ENCODE results near the gene ZNF441.

ZNF441 gene

GRCh38 chr19:11787536-11787935 lies 20.7 kb downstream of the ZNF441 start:
- H3K9me3 ChIP-seq (ENCODE audit: control extremely low read depth in 1 of 5, control insufficient read depth in 4 of 5, insufficient read depth in 2 of 5, low read depth in 1 of 5, low read length in 4 of 5), result peaks cover 0 to 51% (median 22%) of the 10 kb centered on the region in 5 experiments
- ChIA-PET CTCF (interaction anchor here (1.0 kb wide), 1 partner anchor 14 kb away, joined by 3 read pairs; no protein-coding TSS in a partner anchor), POLR2A (no interaction called here)
- WGBS (ENCODE audit: insufficient coverage), result 83% methylated on average over 2 of the region's 3 CpGs
- no peak overlapping the region for H3K27ac ChIP-seq (ENCODE audit: insufficient read depth in 1 of 2, low read depth in 1 of 2, low read length in 2 of 2, poor library complexity in 1 of 2, severe bottlenecking in 2 of 2)
- no peak overlapping the region for H3K4me3 ChIP-seq (ENCODE audit: control insufficient read depth in 1 of 7, extremely low read depth in 1 of 7, insufficient read depth in 4 of 7, low read depth in 2 of 7, low read length in 6 of 7)
- no peaks in the 10 kb centered on the region for H3K4me1 ChIP-seq (ENCODE audit: control extremely low read depth in 1 of 4, control insufficient read depth in 4 of 4, insufficient read depth in 4 of 4, low read length in 3 of 4)
- H3K36me3 ChIP-seq (ENCODE audit: control insufficient read depth in 4 of 4, insufficient read depth in 4 of 4, low read length in 3 of 4), result peaks cover 0 to 5% (median 2%) of the 10 kb centered on the region in 4 experiments
- DNase-seq, result no peak
- H3K27me3 ChIP-seq (replicated peaks in 2 of 5; ENCODE audit: control insufficient read depth in 4 of 5, insufficient read depth in 5 of 5, low read length in 4 of 5), result no peaks in the 10 kb centered on the region

GRCh38 chr19:11792942-11793341 lies 26.1 kb downstream of the ZNF441 start:
- ChIA-PET CTCF (no interaction called here), POLR2A (interaction anchor here (0.6 kb wide), 1 partner anchor 477 kb away, joined by 4 read pairs; no protein-coding TSS in a partner anchor)
- Histone ChIP-seq H3K9me3 (ENCODE audit: control extremely low read depth in 1 of 5, control insufficient read depth in 4 of 5, insufficient read depth in 2 of 5, low read depth in 1 of 5, low read length in 4 of 5) (peaks cover 0 to 13% (median 2%) of the 10 kb centered on the region in 5 experiments), H3K27me3 (replicated peaks in 2 of 5; ENCODE audit: control insufficient read depth in 4 of 5, insufficient read depth in 5 of 5, low read length in 4 of 5) (no peaks in the 10 kb centered on the region), H3K36me3 (ENCODE audit: control insufficient read depth in 4 of 4, insufficient read depth in 4 of 4, low read length in 3 of 4) (no peaks in the 10 kb centered on the region), H3K27ac (ENCODE audit: insufficient read depth in 1 of 2, low read depth in 1 of 2, low read length in 2 of 2, poor library complexity in 1 of 2, severe bottlenecking in 2 of 2) (no peak overlapping the region), H3K4me3 (ENCODE audit: control insufficient read depth in 1 of 7, extremely low read depth in 1 of 7, insufficient read depth in 4 of 7, low read depth in 2 of 7, low read length in 6 of 7) (no peak overlapping the region), H3K4me1 (ENCODE audit: control extremely low read depth in 1 of 4, control insufficient read depth in 4 of 4, insufficient read depth in 4 of 4, low read length in 3 of 4) (peaks cover 0 to 9% (median 7%) of the 10 kb centered on the region in 4 experiments)
- DNase-seq, result no peak

GRCh38 chr19:11797491-11797890 lies 30.7 kb downstream of the ZNF441 start:
- ChIA-PET POLR2A (interaction anchor here (0.6 to 1.8 kb wide), 4 partner anchors 16 to 1050 kb away, joined by 3 to 6 read pairs (median 5); partner anchors contain the start of genes ZNF440 and ZNF700), CTCF (interaction anchor here (0.6 to 3.1 kb wide), 29 partner anchors 10 to 877 kb away, joined by 3 to 33 read pairs (median 4); partner anchors contain the start of genes ZNF20, ZNF439, ZNF440 and ZNF69)
- peak; percentile 88 to 92 (median 90) for DNase-seq
- WGBS (ENCODE audit: insufficient coverage), result 22% methylated on average over 4 of the region's 8 CpGs
- H3K4me3 ChIP-seq (ENCODE audit: control insufficient read depth in 1 of 7, extremely low read depth in 1 of 7, insufficient read depth in 4 of 7, low read depth in 2 of 7, low read length in 6 of 7), result peak overlapping the region in 5 of 7 experiments; percentile 3 to 95 (median 86)
- H3K27ac ChIP-seq (ENCODE audit: insufficient read depth in 1 of 2, low read depth in 1 of 2, low read length in 2 of 2, poor library complexity in 1 of 2, severe bottlenecking in 2 of 2), result no peak overlapping the region
- H3K4me1 ChIP-seq (ENCODE audit: control extremely low read depth in 1 of 4, control insufficient read depth in 4 of 4, insufficient read depth in 4 of 4, low read length in 3 of 4), result peaks cover 2 to 21% (median 13%) of the 10 kb centered on the region in 4 experiments
- peaks cover 0 to 2% (median 0%) of the 10 kb centered on the region in 4 experiments for H3K36me3 ChIP-seq (ENCODE audit: control insufficient read depth in 4 of 4, insufficient read depth in 4 of 4, low read length in 3 of 4)
- H3K9me3 ChIP-seq (ENCODE audit: control extremely low read depth in 1 of 5, control insufficient read depth in 4 of 5, insufficient read depth in 2 of 5, low read depth in 1 of 5, low read length in 4 of 5), result peaks cover 0 to 7% (median 2%) of the 10 kb centered on the region in 5 experiments
- no peaks in the 10 kb centered on the region for H3K27me3 ChIP-seq (replicated peaks in 2 of 5; ENCODE audit: control insufficient read depth in 4 of 5, insufficient read depth in 5 of 5, low read length in 4 of 5)

- no peaks in the 10 kb centered on the region for H3K27me3 ChIP-seq (replicated peaks in 2 of 5; ENCODE audit: control insufficient read depth in 4 of 5, insufficient read depth in 5 of 5, low read length in 4 of 5)
- H3K27ac ChIP-seq (ENCODE audit: insufficient read depth in 1 of 2, low read depth in 1 of 2, low read length in 2 of 2, poor library complexity in 1 of 2, severe bottlenecking in 2 of 2), result peak within 1 kb of the TSS; percentile 59 to 92
- peaks cover 0 to 4% (median under 1%) of the 10 kb centered on the region in 4 experiments for H3K36me3 ChIP-seq (ENCODE audit: control insufficient read depth in 4 of 4, insufficient read depth in 4 of 4, low read length in 3 of 4)
- peaks cover 2 to 21% (median 13%) of the 10 kb centered on the region in 4 experiments for H3K4me1 ChIP-seq (ENCODE audit: control extremely low read depth in 1 of 4, control insufficient read depth in 4 of 4, insufficient read depth in 4 of 4, low read length in 3 of 4)
- 0% methylated on average over 46 of the region's 56 CpGs for WGBS (ENCODE audit: insufficient coverage)
- DNase-seq, result peak; percentile 91 to 97 (median 96)
- peaks cover under 1 to 12% (median 3%) of the 10 kb centered on the region in 5 experiments for H3K9me3 ChIP-seq (ENCODE audit: control extremely low read depth in 1 of 5, control insufficient read depth in 4 of 5, insufficient read depth in 2 of 5, low read depth in 1 of 5, low read length in 4 of 5)
- peak within 1 kb of the TSS; percentile 48 to 95 (median 86) for H3K4me3 ChIP-seq (ENCODE audit: control insufficient read depth in 1 of 7, extremely low read depth in 1 of 7, insufficient read depth in 4 of 7, low read depth in 2 of 7, low read length in 6 of 7)
- ChIA-PET POLR2A (interaction anchor here (1.0 to 1.8 kb wide), 3 partner anchors 15 to 188 kb away, joined by 3 to 6 read pairs (median 4); partner anchors contain the start of genes ZNF440 and ZNF700), CTCF (interaction anchor here (0.6 to 3.1 kb wide), 27 partner anchors 9 to 876 kb away, joined by 3 to 33 read pairs (median 5); partner anchors contain the start of genes ZNF20, ZNF439, ZNF440 and ZNF69)
These were observed 31.9 kb downstream of the ZNF441 start, which contains the start of gene ZNF491 for GRCh38 chr19:11798391-11799330. Gene ZNF491 (plus strand): TSS chr19:11798523. CDS start chr19:11805954, 7,431 bp downstream.

GRCh38 chr19:11806354-11807098 lies 39.7 kb downstream of the ZNF441 start:
- H3K36me3 ChIP-seq (ENCODE audit: control insufficient read depth in 4 of 4, insufficient read depth in 4 of 4, low read length in 3 of 4), result peaks cover 0 to 34% (median 13%) of the 10 kb centered on the region in 4 experiments
- DNase-seq, result peak in 1 of 3 donors; percentile 9
- H3K27me3 ChIP-seq (replicated peaks in 2 of 5; ENCODE audit: control insufficient read depth in 4 of 5, insufficient read depth in 5 of 5, low read length in 4 of 5), result no peaks in the 10 kb centered on the region
- no peaks in the 10 kb centered on the region for H3K4me1 ChIP-seq (ENCODE audit: control extremely low read depth in 1 of 4, control insufficient read depth in 4 of 4, insufficient read depth in 4 of 4, low read length in 3 of 4)
- no peak overlapping the region for H3K27ac ChIP-seq (ENCODE audit: insufficient read depth in 1 of 2, low read depth in 1 of 2, low read length in 2 of 2, poor library complexity in 1 of 2, severe bottlenecking in 2 of 2)
- WGBS (ENCODE audit: insufficient coverage), result 97% methylated on average over 9 of the region's 11 CpGs
- CTCF ChIA-PET, result interaction anchor here (2.1 kb wide), 1 partner anchor 8 kb away, joined by 11 read pairs; the partner anchor contains the start of gene ZNF491
- H3K4me3 ChIP-seq (ENCODE audit: control insufficient read depth in 1 of 7, extremely low read depth in 1 of 7, insufficient read depth in 4 of 7, low read depth in 2 of 7, low read length in 6 of 7), result no peak overlapping the region
- peaks cover 17 to 58% (median 33%) of the 10 kb centered on the region in 5 experiments for H3K9me3 ChIP-seq (ENCODE audit: control extremely low read depth in 1 of 5, control insufficient read depth in 4 of 5, insufficient read depth in 2 of 5, low read depth in 1 of 5, low read length in 4 of 5)
- POLR2A ChIA-PET, result no interaction called here

GRCh38 chr19:11807099-11807380 lies 40.2 kb downstream of the ZNF441 start:
- whole genome bisulfite sequencing (ENCODE audit: insufficient coverage), result no CpG with 5 or more reads among the region's 2 CpGs
- CTCF ChIA-PET, result interaction anchor here (2.1 kb wide), 1 partner anchor 9 kb away, joined by 11 read pairs; the partner anchor contains the start of gene ZNF491
- no peaks in the 10 kb centered on the region for H3K27me3 ChIP-seq (replicated peaks in 2 of 5; ENCODE audit: control insufficient read depth in 4 of 5, insufficient read depth in 5 of 5, low read length in 4 of 5)

More at GRCh38 chr19:11807099-11807380, 40.2 kb downstream of the ZNF441 start:
- no peaks in the 10 kb centered on the region for H3K4me1 ChIP-seq (ENCODE audit: control extremely low read depth in 1 of 4, control insufficient read depth in 4 of 4, insufficient read depth in 4 of 4, low read length in 3 of 4)
- POLR2A ChIA-PET, result no interaction called here
- peaks cover 0 to 34% (median 12%) of the 10 kb centered on the region in 4 experiments for H3K36me3 ChIP-seq (ENCODE audit: control insufficient read depth in 4 of 4, insufficient read depth in 4 of 4, low read length in 3 of 4)
- peaks cover 17 to 54% (median 33%) of the 10 kb centered on the region in 5 experiments for H3K9me3 ChIP-seq (ENCODE audit: control extremely low read depth in 1 of 5, control insufficient read depth in 4 of 5, insufficient read depth in 2 of 5, low read depth in 1 of 5, low read length in 4 of 5)
- no peak overlapping the region for H3K27ac ChIP-seq (ENCODE audit: insufficient read depth in 1 of 2, low read depth in 1 of 2, low read length in 2 of 2, poor library complexity in 1 of 2, severe bottlenecking in 2 of 2)
- no peak overlapping the region for H3K4me3 ChIP-seq (ENCODE audit: control insufficient read depth in 1 of 7, extremely low read depth in 1 of 7, insufficient read depth in 4 of 7, low read depth in 2 of 7, low read length in 6 of 7)
- DNase-seq, result no peak

All from common myeloid progenitor, CD34-positive (primary cell).